Measurements from ENCODE around the gene ABHD14A.

GRCh38 chr3:51961011-51961410 is 13.9 kb upstream of the ABHD14A start:
- TF ChIP-seq CTCF (optimal IDR thresholded peaks at IDR 0.05 in 1 of 3, IDR thresholded peaks at IDR 0.05 in 1 of 3, conservative IDR thresholded peaks at IDR 0.05 in 1 of 3; ENCODE audit: extremely low read depth in 1 of 3, insufficient read depth in 2 of 3, low read length in 3 of 3): no peak
- no peak for TF ChIP-seq EZH2 (IDR thresholded peaks at IDR 0.05; ENCODE audit: low read length)

Measured in keratinocyte (primary cell).